GM21723 (cell line): ENCODE results near the gene MUC13.
A peak's percentile ranks its signal among the peaks of the same experiment; 100 is the strongest.

Experiments
- ATAC-seq: cut with Tn5 transposase; IDR thresholded peaks from one replicate; pipeline ENCODE4 v1.9.1; 2021; ENCODE audit warnings: mild to moderate bottlenecking, moderate library complexity; ENCODE audit not compliant: unreplicated experiment

Gene MUC13

GRCh38 chr3:124904835-124905492 lies 29.6 kb downstream of the MUC13 start:
- no peak for ATAC-seq

GRCh38 chr3:124903896-124904834 lies 30.4 kb downstream of the MUC13 start:
- no peak for ATAC-seq

- no peak for ATAC-seq
Observed at GRCh38 chr3:124896824-124897526, 37.6 kb downstream of the MUC13 start.

GRCh38 chr3:124895756-124896155 lies 38.8 kb downstream of the MUC13 start:
- ATAC-seq: no peak

GRCh38 chr3:124893526-124893925 lies 41.0 kb downstream of the MUC13 start:
- no peak for ATAC-seq

- ATAC-seq: no peak
Observed at GRCh38 chr3:124890573-124891190, 43.9 kb downstream of the MUC13 start.

GRCh38 chr3:124888482-124889441 lies 45.8 kb downstream of the MUC13 start:
- ATAC-seq: no peak

- ATAC-seq: no peak
Observed at GRCh38 chr3:124887932-124888298, 46.6 kb downstream of the MUC13 start.

GRCh38 chr3:124887177-124887931 lies 47.2 kb downstream of the MUC13 start, which contains the start of gene ITGB5:
Gene ITGB5 (minus strand): TSS chr3:124887365. CDS start chr3:124887000, 365 bp downstream.
- peak; percentile 69 for ATAC-seq

GRCh38 chr3:124886168-124887056 lies 48.1 kb downstream of the MUC13 start:
- ATAC-seq: peak; percentile 58

GRCh38 chr3:124885466-124886167 lies 48.9 kb downstream of the MUC13 start:
- no peak for ATAC-seq

GRCh38 chr3:124884474-124885101 lies 50.0 kb downstream of the MUC13 start:
- no peak for ATAC-seq

- no peak for ATAC-seq
Observed at GRCh38 chr3:124883766-124884473, 50.6 kb downstream of the MUC13 start.

- ATAC-seq: no peak
Observed at GRCh38 chr3:124882816-124883747, 51.5 kb downstream of the MUC13 start.

GRCh38 chr3:124881976-124882697 lies 52.4 kb downstream of the MUC13 start:
- no peak for ATAC-seq
